OCI-LY1 (cell line): Measurements from ENCODE around the gene SNAI3.

ENCODE experiments used
- H2AFZ ChIP-seq: fragments of 200-600 bp; sonication (generic), shearing (Covaris generic); 2 replicates; pipeline ENCODE4 v1.6.0; 2014; ENCODE audit warnings: antibody characterized with exemption, mild to moderate bottlenecking, low read length
- H3F3A ChIP-seq: fragments of 200-600 bp; sonication (generic), shearing (Covaris generic); 2 replicates; pipeline ENCODE4 v1.6.0; 2014; ENCODE audit warnings: mild to moderate bottlenecking, antibody characterized with exemption, low read length, moderate library complexity; ENCODE audit not compliant: insufficient read depth
- H3K27ac ChIP-seq: fragments of 200-600 bp; sonication (generic); 2 replicates; pipeline ENCODE4 v1.5.1; 2014; ENCODE audit warnings: low read length, mixed run types, mild to moderate bottlenecking, low read depth; ENCODE audit not compliant: poor library complexity, severe bottlenecking
- H3K27me3 ChIP-seq: fragments of 200-600 bp; sonication (generic); 2 replicates; pipeline ENCODE4 v1.6.0; 2014; ENCODE audit warnings: antibody characterized with exemption, mild to moderate bottlenecking, low read length, moderate library complexity; ENCODE audit not compliant: insufficient read depth
- H3K36me3 ChIP-seq: fragments of 200-600 bp; sonication (generic); 2 replicates; pipeline ENCODE4 v1.6.1; 2014; ENCODE audit warnings: mild to moderate bottlenecking, antibody characterized with exemption, low read length, moderate library complexity, mixed read lengths; ENCODE audit not compliant: insufficient read depth
- H3K4me1 ChIP-seq: fragments of 200-600 bp; sonication (generic); 2 replicates; pipeline ENCODE4 v1.5.1; 2014; ENCODE audit warnings: mild to moderate bottlenecking, low read length, moderate library complexity; ENCODE audit not compliant: insufficient read depth, severe bottlenecking
- H3K4me2 ChIP-seq: fragments of 200-600 bp; sonication (generic), shearing (Covaris generic); 2 replicates; pipeline ENCODE4 v1.6.1; 2014; ENCODE audit warnings: low read length
- H3K4me3 ChIP-seq: fragments of 200-600 bp; sonication (generic); 2 replicates; pipeline ENCODE4 v1.5.1; 2014; ENCODE audit warnings: low read length, low read depth, mild to moderate bottlenecking, mixed read lengths; ENCODE audit not compliant: poor library complexity, severe bottlenecking
- H3K79me2 ChIP-seq: fragments of 200-600 bp; shearing (Covaris generic); 2 replicates; pipeline ENCODE4 v1.6.1; 2016; ENCODE audit warnings: mixed run types, low read length, mixed read lengths; ENCODE audit not compliant: insufficient read depth
- H3K9ac ChIP-seq: fragments of 200-600 bp; sonication (generic), shearing (Covaris generic); 2 replicates; pipeline ENCODE4 v1.6.1; 2014; ENCODE audit warnings: mild to moderate bottlenecking, low read length, mixed read lengths
- H3K9me2 ChIP-seq: fragments of 200-600 bp; sonication (generic), shearing (Covaris generic); 2 replicates; pipeline ENCODE4 v1.6.1; 2014; ENCODE audit warnings: low read depth, mild to moderate bottlenecking, low read length, mixed read lengths
- H3K9me3 ChIP-seq: fragments of 200-600 bp; shearing (Covaris generic); 2 replicates; pipeline ENCODE4 v1.6.1; 2014; ENCODE audit warnings: low read length, mixed read lengths
- H4K20me1 ChIP-seq: fragments of 200-600 bp; sonication (generic), shearing (Covaris generic); 2 replicates; pipeline ENCODE4 v1.6.0; 2016; ENCODE audit warnings: mild to moderate bottlenecking, low read length; ENCODE audit not compliant: insufficient read depth
- EZH2 ChIP-seq: fragments of 200-600 bp; sonication (generic), shearing (Covaris generic); IDR thresholded peaks from 2 replicates; pipeline ENCODE4 v1.8.0; 2017; ENCODE audit warnings: borderline replicate concordance, mixed run types, mild to moderate bottlenecking, antibody characterized with exemption, low read length, moderate library complexity, mixed read lengths
- TF ChIP-seq, protein P1 (sequence below): fragments of 200-600 bp; sonication (generic), shearing (Covaris generic); IDR thresholded peaks from 2 replicates; pipeline ENCODE4 v1.5.1; 2017; ENCODE audit warnings: mild to moderate bottlenecking, antibody characterized with exemption, low read length, moderate library complexity, mixed read lengths

SNAI3 gene

GRCh38 chr16:88677721-88678120, 8.6 kb downstream of the SNAI3 start:
- Histone ChIP-seq H3K79me2 (no peaks in the 10 kb centered on the region), H3K4me3 (no peak overlapping the region)

GRCh38 chr16:88676502-88677242, 9.6 kb downstream of the SNAI3 start:
- Histone ChIP-seq H3K9me3 (no peaks in the 10 kb centered on the region), H3K36me3 (peaks cover 24% of the 10 kb centered on the region)

More at GRCh38 chr16:88677721-88678120, 8.6 kb downstream of the SNAI3 start:
- Histone ChIP-seq H3K36me3 (peaks cover 24% of the 10 kb centered on the region), H3K4me1 (peaks cover 21% of the 10 kb centered on the region), H3K9ac (no peak overlapping the region), H2AFZ (no peak overlapping the region), H3K27me3 (no peaks in the 10 kb centered on the region; the same call in 1 of the 2 replicates), H3K27ac (no peak overlapping the region), H3K9me2 (no peaks in the 10 kb centered on the region), H3K4me2 (no peak overlapping the region), H3F3A (0 out of 2 replicates have a peak, but pooled peaks cover 3% of the 10 kb centered on the region), H3K9me3 (no peaks in the 10 kb centered on the region), H4K20me1 (no peaks in the 10 kb centered on the region)
- TF ChIP-seq EZH2, result no peak
- TF ChIP-seq, protein P1, sequence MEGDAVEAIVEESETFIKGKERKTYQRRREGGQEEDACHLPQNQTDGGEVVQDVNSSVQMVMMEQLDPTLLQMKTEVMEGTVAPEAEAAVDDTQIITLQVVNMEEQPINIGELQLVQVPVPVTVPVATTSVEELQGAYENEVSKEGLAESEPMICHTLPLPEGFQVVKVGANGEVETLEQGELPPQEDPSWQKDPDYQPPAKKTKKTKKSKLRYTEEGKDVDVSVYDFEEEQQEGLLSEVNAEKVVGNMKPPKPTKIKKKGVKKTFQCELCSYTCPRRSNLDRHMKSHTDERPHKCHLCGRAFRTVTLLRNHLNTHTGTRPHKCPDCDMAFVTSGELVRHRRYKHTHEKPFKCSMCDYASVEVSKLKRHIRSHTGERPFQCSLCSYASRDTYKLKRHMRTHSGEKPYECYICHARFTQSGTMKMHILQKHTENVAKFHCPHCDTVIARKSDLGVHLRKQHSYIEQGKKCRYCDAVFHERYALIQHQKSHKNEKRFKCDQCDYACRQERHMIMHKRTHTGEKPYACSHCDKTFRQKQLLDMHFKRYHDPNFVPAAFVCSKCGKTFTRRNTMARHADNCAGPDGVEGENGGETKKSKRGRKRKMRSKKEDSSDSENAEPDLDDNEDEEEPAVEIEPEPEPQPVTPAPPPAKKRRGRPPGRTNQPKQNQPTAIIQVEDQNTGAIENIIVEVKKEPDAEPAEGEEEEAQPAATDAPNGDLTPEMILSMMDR, result no peak

GRCh38 chr16:88673716-88674379, 12.5 kb downstream of the SNAI3 start:
- no peaks in the 10 kb centered on the region for H3K79me2 ChIP-seq
- no peaks in the 10 kb centered on the region for H3K4me1 ChIP-seq
- H3K27ac ChIP-seq, result no peak overlapping the region
- H3F3A ChIP-seq, result no peaks in the 10 kb centered on the region
- no peaks in the 10 kb centered on the region for H3K9me3 ChIP-seq
- no peaks in the 10 kb centered on the region; the same call in 1 of the 2 replicates for H3K27me3 ChIP-seq
- no peaks in the 10 kb centered on the region for H4K20me1 ChIP-seq
- TF ChIP-seq, protein P1, result no peak
- TF ChIP-seq EZH2, result no peak
- no peak overlapping the region for H2AFZ ChIP-seq
- peaks cover 28% of the 10 kb centered on the region for H3K36me3 ChIP-seq
- no peak overlapping the region for H3K4me2 ChIP-seq
- H3K4me3 ChIP-seq, result no peak overlapping the region
- H3K9me2 ChIP-seq, result no peaks in the 10 kb centered on the region
- no peak overlapping the region for H3K9ac ChIP-seq

More at GRCh38 chr16:88676502-88677242, 9.6 kb downstream of the SNAI3 start:
- H3K4me1 ChIP-seq, result peaks cover 13% of the 10 kb centered on the region
- H3K4me3 ChIP-seq, result no peak overlapping the region
- H4K20me1 ChIP-seq, result no peaks in the 10 kb centered on the region
- no peaks in the 10 kb centered on the region; the same call in 1 of the 2 replicates for H3K27me3 ChIP-seq
- H3K79me2 ChIP-seq, result no peaks in the 10 kb centered on the region
- H3K27ac ChIP-seq, result no peak overlapping the region
- TF ChIP-seq, protein P1, result no peak
- no peak for TF ChIP-seq EZH2
- no peaks in the 10 kb centered on the region for H3F3A ChIP-seq
- H2AFZ ChIP-seq, result no peak overlapping the region
- H3K9ac ChIP-seq, result no peak overlapping the region
- no peaks in the 10 kb centered on the region for H3K9me2 ChIP-seq
- H3K4me2 ChIP-seq, result no peak overlapping the region
